Measurements from ENCODE around the gene ADAP2. TPM values are rescaled to one million over a fixed set of nuclear protein-coding genes. Genes with fewer than 3 reads are reported as not detected.

The ADAP2 gene
- total and polyA plus RNA-seq, 12 donors: 4.1 to 84.7 (median 32.8) TPM

GRCh38 chr17:30954046-30954830, 32.5 kb downstream of the ADAP2 start:
- no peaks in the 10 kb centered on the region for H3K9me3 ChIP-seq (replicated peaks in 1 of 3)
- WGBS, 4 donors: 60 to 71% (median 66%) methylated on average over 4 to 6 of the region's 6 CpGs
- peak overlapping the region; percentile 9 to 78 (median 25) for H3K27ac ChIP-seq
- no peaks in the 10 kb centered on the region for H3K27me3 ChIP-seq
- no peak overlapping the region for H3K4me3 ChIP-seq
- TF ChIP-seq POLR2A (IDR thresholded peaks at IDR 0.05): no peak
- TF ChIP-seq CTCF (IDR thresholded peaks at IDR 0.05): no peak
- H3K4me1 ChIP-seq (replicated peaks in 1 of 2): peaks cover 8 to 29% of the 10 kb centered on the region in 2 donors
- DNase-seq: peak in 3 of 7 donors; percentile 29 to 49 (median 41)
- H3K36me3 ChIP-seq (replicated peaks in 1 of 2): no peaks in the 10 kb centered on the region
- intact Hi-C loops (cut with DNase I): loop anchor here in 1 of 2 donors (10.0 kb wide), 1 partner anchor 49 kb away; the partner anchor contains the start of gene TEFM

- H3K9me3 ChIP-seq (replicated peaks in 1 of 3): no peaks in the 10 kb centered on the region
- no peaks in the 10 kb centered on the region for H3K36me3 ChIP-seq (replicated peaks in 1 of 2)
- intact Hi-C loops (cut with DNase I): loop anchor here in 1 of 2 donors (10.0 kb wide), 1 partner anchor 52 kb away; the partner anchor contains the start of gene TEFM
- peaks cover 8 to 26% of the 10 kb centered on the region in 2 donors for H3K4me1 ChIP-seq (replicated peaks in 1 of 2)
- peak overlapping the region; percentile 8 to 43 (median 19) for H3K27ac ChIP-seq
- H3K4me3 ChIP-seq: no peak overlapping the region
- DNase-seq: peak in 1 of 7 donors; percentile 14
- 51 to 59% (median 56%) methylated on average over 7 to 8 of the region's 8 CpGs for WGBS, 4 donors
- no peak for TF ChIP-seq POLR2A (IDR thresholded peaks at IDR 0.05)
- TF ChIP-seq CTCF (IDR thresholded peaks at IDR 0.05): no peak
- no peaks in the 10 kb centered on the region for H3K27me3 ChIP-seq
Measured at GRCh38 chr17:30956764-30957374, 35.1 kb downstream of the ADAP2 start.

GRCh38 chr17:30957741-30958140, 36.0 kb downstream of the ADAP2 start:
- TF ChIP-seq CTCF (IDR thresholded peaks at IDR 0.05) (no peak), POLR2A (IDR thresholded peaks at IDR 0.05) (no peak)
- no peak overlapping the region for H3K4me3 ChIP-seq
- no peaks in the 10 kb centered on the region for H3K36me3 ChIP-seq (replicated peaks in 1 of 2)
- H3K9me3 ChIP-seq (replicated peaks in 1 of 3): no peaks in the 10 kb centered on the region
- H3K27me3 ChIP-seq: no peaks in the 10 kb centered on the region
- intact Hi-C loops (cut with DNase I): loop anchor here in 1 of 2 donors (10.0 kb wide), 1 partner anchor 53 kb away; the partner anchor contains the start of gene TEFM
- H3K27ac ChIP-seq: peak overlapping the region in 2 of 5 donors; percentile 43
- DNase-seq: peak in 1 of 7 donors; percentile 45
- peaks cover 8 to 26% of the 10 kb centered on the region in 2 donors for H3K4me1 ChIP-seq (replicated peaks in 1 of 2)
- WGBS, 4 donors: 87 to 97% (median 90%) methylated on average over 2 to 6 of the region's 6 CpGs

GRCh38 chr17:30958187-30958586, 36.4 kb downstream of the ADAP2 start:
- peaks cover 8 to 26% of the 10 kb centered on the region in 2 donors for H3K4me1 ChIP-seq (replicated peaks in 1 of 2)
- intact Hi-C loops (cut with DNase I): loop anchor here in 1 of 2 donors (10.0 kb wide), 1 partner anchor 53 kb away; the partner anchor contains the start of gene TEFM
- H3K27me3 ChIP-seq: no peaks in the 10 kb centered on the region
- no peaks in the 10 kb centered on the region for H3K9me3 ChIP-seq (replicated peaks in 1 of 3)
- H3K27ac ChIP-seq: peak overlapping the region in 2 of 5 donors; percentile 43 to 47
- peak in 1 of 7 donors; percentile 61 for DNase-seq
- no peak overlapping the region for H3K4me3 ChIP-seq
- H3K36me3 ChIP-seq (replicated peaks in 1 of 2): no peaks in the 10 kb centered on the region
- no peak for TF ChIP-seq POLR2A (IDR thresholded peaks at IDR 0.05)
- no peak for TF ChIP-seq CTCF (IDR thresholded peaks at IDR 0.05)
- WGBS, 4 donors: 73 to 86% (median 78%) methylated on average over 7 of the region's 7 CpGs
